Measurements from ENCODE around the gene ACAP3.
A peak's percentile ranks its signal among the peaks of the same experiment; 100 is the strongest.
"Not testable (repeated sequence)": the region's sequence is repeated elsewhere in the genome, so short reads cannot be mapped to it uniquely, and the experiment has no call there.

ACAP3 gene

DNA sequence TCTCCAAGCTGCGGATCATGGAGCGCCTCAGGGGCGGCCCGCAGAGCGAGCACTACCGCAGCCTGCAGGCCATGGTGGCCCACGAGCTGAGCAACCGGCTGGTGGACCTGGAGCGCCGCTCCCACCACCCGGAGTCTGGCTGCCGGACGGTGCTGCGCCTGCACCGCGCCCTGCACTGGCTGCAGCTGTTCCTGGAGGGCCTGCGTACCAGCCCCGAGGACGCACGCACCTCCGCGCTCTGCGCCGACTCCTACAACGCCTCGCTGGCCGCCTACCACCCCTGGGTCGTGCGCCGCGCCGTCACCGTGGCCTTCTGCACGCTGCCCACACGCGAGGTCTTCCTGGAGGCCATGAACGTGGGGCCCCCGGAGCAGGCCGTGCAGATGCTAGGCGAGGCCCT lies 19.6 kb upstream of the ACAP3 start:
- no peak overlapping the region for H3K27ac Mint-ChIP-seq

DNA sequence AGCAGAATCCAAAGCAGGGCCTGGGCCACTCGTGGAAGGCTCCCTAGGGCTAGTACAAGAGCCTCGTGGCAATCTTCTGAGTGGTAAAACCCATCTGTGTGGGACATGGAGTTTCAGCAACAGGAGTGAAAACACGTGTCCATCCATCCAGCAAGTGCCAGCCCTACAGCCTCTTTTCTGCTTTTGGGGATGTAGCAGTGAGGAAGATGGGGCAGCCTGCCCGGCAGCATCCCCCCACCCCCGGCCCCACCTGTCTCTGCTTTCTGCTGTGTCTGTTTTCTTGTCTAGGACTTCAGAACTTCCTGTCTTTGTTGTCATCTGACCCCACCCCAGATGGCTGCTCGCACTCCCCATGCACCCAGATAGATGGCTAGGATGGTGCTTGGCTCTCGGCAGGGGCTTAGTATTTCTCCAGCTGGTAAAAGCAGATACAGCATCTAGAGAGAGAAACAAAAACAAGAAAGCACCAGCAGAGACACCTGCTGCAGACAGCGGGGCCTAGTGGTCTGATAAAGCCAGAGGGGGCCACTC lies 18.4 kb upstream of the ACAP3 start:
- no peak overlapping the region for H3K27ac Mint-ChIP-seq
- peaks cover 20% of the 10 kb centered on the region for H3K4me1 Mint-ChIP-seq (ENCODE audit: low read depth)
- H3K36me3 Mint-ChIP-seq (ENCODE audit: low read depth), result peaks cover 5% of the 10 kb centered on the region
- peak overlapping the region; percentile 71 for H3K4me3 Mint-ChIP-seq
- H3K9me3 Mint-ChIP-seq, result peaks cover 3% of the 10 kb centered on the region
- no peaks in the 10 kb centered on the region for H3K27me3 Mint-ChIP-seq

More for the DNA sequence above, 19.6 kb upstream of the ACAP3 start:
- peaks cover 16% of the 10 kb centered on the region for H3K4me1 Mint-ChIP-seq (ENCODE audit: low read depth)
- no peaks in the 10 kb centered on the region for H3K27me3 Mint-ChIP-seq
- H3K4me3 Mint-ChIP-seq, result no peak overlapping the region
- H3K9me3 Mint-ChIP-seq, result peaks cover 3% of the 10 kb centered on the region
- H3K36me3 Mint-ChIP-seq (ENCODE audit: low read depth), result peaks cover 5% of the 10 kb centered on the region

DNA sequence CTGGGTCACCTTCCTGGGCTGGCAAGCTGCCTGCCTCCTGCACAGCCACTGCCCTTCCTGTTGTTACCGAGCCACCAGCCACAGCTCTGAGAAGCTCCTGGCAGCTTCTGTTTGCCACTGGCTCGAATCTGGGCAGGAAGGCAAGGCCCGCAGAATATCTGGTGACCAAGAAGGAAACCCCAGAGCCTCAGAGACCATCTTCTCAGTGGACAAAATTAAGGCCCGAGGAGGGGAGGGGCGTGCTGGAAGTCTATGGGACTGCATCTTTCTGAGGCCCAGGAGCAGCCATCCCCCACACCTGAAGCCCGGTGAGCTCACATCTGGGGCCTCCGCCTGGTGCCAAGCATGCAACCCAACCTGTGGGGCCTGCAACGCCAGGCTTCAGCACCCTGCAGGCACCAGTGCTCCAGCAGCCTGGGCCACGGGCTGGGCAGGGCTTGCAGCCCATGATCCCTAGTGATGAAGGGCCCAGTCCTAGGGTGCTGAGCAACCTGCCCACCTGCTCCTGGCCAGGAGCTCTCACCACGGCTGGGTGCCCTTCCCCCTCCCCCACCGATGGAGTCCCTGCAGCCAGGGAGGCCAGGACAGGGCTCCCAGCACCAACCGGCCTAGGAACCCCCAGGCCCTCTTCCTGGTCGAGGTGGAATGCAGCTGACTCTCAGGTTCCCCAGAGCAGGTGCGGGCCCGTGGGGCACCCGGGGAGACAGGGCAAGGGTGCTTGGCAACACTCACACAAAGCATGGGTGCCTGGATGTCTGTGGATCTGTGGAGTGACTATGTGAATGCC lies 17.8 kb upstream of the ACAP3 start:
- Mint-ChIP-seq H3K4me3 (peak overlapping the region; percentile 71), H3K27ac (no peak overlapping the region), H3K4me1 (ENCODE audit: low read depth) (peaks cover 20% of the 10 kb centered on the region), H3K36me3 (ENCODE audit: low read depth) (peaks cover 5% of the 10 kb centered on the region), H3K27me3 (no peaks in the 10 kb centered on the region), H3K9me3 (peaks cover 3% of the 10 kb centered on the region)

DNA sequence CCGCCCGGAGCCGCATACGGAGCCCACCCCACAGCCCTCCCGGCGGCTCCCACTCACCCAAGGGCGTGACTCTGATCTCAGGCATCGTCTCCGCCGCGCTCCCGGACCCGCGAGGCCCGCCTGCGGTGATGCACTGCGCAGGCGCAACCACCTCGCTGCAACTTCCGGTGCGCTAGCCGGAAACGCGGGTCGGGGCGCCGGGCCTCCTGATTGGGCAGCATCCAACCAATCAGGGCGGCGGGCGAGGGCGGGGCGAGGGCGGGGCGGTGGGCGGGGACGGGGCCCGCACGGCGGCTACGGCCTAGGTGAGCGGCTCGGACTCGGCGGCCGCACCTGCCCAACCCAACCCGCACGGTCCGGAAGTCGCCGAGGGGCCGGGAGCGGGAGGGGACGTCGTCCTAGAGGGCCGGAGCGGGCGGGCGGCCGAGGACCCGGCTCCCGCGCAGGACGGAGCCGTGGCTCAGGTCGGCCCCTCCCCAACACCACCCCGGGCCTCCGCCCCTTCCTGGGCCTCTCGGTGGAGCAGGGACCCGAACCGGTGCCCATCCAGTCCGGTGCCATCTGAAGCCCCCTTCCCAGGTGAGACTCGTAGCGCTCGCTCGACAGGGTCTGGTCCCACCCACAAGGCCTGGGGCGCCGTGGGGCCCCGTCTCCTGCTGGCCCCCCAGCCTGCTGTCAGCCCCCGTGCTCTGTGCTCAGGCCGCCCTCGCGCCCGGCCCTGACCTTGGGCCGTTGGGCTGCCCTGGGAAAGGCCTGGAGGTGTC lies 17.0 kb upstream of the ACAP3 start, which contains the start of the genes CPTP and INTS11:
Gene CPTP, plus strand, starts transcription at position 279 of the 764 bp plus-strand sequence. CDS start 2,109 bp downstream, outside the sequence.
Gene INTS11, minus strand, starts transcription at position 137 of the 764 bp plus-strand sequence. Its CDS starts 52 bp downstream, at position 85.
- H3K27ac Mint-ChIP-seq, result peak within 1 kb of the TSS; percentile 93
- H3K36me3 Mint-ChIP-seq (ENCODE audit: low read depth), result peaks cover 10% of the 10 kb centered on the region
- peaks cover under 1% of the 10 kb centered on the region for H3K9me3 Mint-ChIP-seq
- peaks cover 17% of the 10 kb centered on the region for H3K4me1 Mint-ChIP-seq (ENCODE audit: low read depth)
- no peaks in the 10 kb centered on the region for H3K27me3 Mint-ChIP-seq
- peak within 1 kb of the TSS; percentile 90 for H3K4me3 Mint-ChIP-seq

DNA sequence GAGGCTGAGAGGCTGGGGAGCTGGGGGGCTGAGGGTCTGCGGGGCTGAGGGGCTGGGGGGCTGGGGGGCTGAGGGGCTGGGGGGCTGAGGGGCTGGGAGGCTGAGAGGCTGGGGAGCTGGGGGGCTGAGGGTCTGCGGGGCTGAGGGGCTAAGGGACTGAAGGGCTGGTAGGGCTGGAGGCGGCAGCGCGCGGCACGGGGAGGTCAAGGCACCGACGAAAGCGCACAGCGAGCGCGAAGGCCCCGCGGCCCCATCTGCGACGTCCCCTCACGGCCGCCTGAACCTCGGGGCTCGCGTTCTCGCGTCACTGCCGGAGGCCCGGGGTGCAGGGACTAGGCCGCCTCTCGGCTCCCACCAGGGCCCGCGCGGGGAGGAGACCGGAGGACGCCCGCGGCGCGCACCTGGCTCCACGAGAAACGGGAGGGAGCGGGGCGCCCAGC lies 16.4 kb upstream of the ACAP3 start:
- Mint-ChIP-seq H3K36me3 (ENCODE audit: low read depth) (peaks cover 14% of the 10 kb centered on the region), H3K9me3 (no peaks in the 10 kb centered on the region), H3K4me1 (ENCODE audit: low read depth) (peaks cover 16% of the 10 kb centered on the region), H3K27ac (peak overlapping the region; percentile 87), H3K4me3 (peak overlapping the region; percentile 85), H3K27me3 (no peaks in the 10 kb centered on the region)

DNA sequence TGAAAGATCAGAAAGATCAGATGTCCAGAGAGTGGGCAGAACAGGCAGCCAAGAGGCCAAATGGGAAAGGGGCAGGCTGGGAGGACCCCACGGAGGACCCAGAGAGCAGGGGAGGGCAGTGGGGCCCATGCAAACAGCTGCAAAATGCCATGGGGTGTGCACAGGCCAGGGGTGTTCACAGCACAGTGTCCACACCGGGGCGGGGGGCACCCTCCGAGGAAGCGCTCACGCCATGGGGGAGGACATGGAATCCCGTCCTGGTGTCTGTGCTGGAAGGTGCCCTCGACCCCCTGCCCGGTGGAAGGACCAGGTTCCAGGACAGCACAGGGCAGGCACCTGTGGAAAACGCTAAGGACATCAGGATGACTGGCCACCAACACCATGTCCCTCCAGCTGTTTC lies 15.2 kb upstream of the ACAP3 start:
- peaks cover 14% of the 10 kb centered on the region for H3K36me3 Mint-ChIP-seq (ENCODE audit: low read depth)
- peak overlapping the region; percentile 93 for H3K27ac Mint-ChIP-seq
- H3K4me1 Mint-ChIP-seq (ENCODE audit: low read depth), result peaks cover 16% of the 10 kb centered on the region
- peak overlapping the region; percentile 90 for H3K4me3 Mint-ChIP-seq
- no peaks in the 10 kb centered on the region for H3K27me3 Mint-ChIP-seq
- no peaks in the 10 kb centered on the region for H3K9me3 Mint-ChIP-seq

DNA sequence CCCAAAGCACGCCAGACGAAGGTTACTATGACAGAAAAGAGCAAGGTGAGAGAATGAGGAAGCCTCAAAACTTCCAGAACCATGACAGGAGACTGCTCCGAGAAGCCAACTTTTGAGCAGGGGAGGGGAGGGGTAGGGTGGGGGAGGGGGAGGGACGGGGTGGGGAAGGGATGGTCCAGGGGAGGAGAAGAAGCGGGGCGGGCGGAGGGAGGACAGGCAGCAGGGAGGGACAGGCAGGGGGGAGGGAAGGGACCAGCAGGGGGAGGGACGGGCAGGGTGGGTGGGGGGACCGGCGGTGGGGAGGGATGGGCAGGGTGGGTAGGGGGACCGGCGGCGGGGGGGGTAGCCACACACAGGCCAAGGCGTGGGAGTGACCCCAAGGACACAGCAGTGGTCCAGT lies 14.7 kb upstream of the ACAP3 start:
- Mint-ChIP-seq H3K27ac (peak overlapping the region; percentile 49), H3K4me3 (peak overlapping the region; percentile 65), H3K36me3 (ENCODE audit: low read depth) (peaks cover 16% of the 10 kb centered on the region), H3K27me3 (no peaks in the 10 kb centered on the region), H3K9me3 (no peaks in the 10 kb centered on the region), H3K4me1 (ENCODE audit: low read depth) (peaks cover 16% of the 10 kb centered on the region)

DNA sequence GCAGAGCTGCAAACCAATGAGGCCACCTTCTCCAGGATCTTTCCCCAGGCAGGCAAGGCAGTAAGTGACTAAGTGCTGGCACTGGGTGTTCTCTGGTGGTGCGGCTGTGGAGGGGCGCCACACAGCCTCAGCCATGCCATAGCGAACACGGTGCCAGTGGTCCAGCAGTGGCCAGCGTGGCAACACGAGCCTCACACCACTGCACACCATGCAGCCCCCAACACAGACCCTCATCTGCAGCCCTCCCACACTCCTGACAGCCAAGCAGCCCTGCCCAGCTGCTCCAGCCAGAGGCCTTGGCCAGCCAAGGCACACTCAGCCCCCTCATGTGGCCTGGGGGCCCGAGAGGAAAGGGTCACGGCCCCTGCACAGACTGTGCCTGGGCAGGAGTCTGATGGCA lies 13.7 kb upstream of the ACAP3 start:
- Mint-ChIP-seq H3K36me3 (ENCODE audit: low read depth) (peaks cover 20% of the 10 kb centered on the region), H3K4me1 (ENCODE audit: low read depth) (peaks cover 16% of the 10 kb centered on the region), H3K27ac (no peak overlapping the region), H3K4me3 (no peak overlapping the region), H3K27me3 (no peaks in the 10 kb centered on the region), H3K9me3 (no peaks in the 10 kb centered on the region)

DNA sequence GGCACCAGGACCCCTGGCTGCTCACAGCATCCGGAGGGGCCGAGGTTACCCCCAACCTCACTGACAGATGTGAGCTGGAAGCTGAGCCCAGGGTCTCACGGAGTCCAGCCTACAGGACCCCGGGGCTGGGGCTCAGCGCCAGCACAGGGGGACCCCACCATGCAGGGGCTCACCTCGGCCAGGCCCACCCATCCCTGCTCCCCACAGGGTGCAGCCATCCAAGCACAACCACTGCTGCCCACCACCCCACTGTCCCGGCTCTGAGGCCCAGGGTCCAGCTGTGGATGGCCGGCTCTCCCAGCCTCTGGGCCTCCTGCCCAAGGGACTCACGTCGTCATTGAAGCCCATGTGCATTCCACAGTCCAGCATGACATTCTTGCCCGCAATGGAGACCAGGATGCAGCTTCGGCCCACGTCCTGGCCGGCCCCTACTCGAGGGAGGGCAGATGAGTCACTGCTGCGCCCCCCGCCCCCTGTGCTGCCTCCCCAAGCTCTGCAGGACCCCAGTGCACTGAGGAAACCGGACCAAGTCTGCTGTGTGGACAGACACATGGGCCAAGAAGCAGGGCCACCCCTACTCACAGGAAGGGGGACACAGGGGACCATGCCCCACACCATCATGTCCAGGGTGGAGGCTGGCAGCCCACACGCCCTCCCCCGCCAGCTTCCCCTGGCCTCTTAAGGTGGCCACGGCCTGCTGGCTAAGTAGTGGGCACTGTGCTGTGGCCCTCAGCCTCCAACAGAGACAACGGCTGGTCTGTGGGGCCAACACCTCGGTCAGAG lies 13.1 kb upstream of the ACAP3 start:
- Mint-ChIP-seq H3K9me3 (no peaks in the 10 kb centered on the region), H3K4me3 (no peak overlapping the region)

DNA sequence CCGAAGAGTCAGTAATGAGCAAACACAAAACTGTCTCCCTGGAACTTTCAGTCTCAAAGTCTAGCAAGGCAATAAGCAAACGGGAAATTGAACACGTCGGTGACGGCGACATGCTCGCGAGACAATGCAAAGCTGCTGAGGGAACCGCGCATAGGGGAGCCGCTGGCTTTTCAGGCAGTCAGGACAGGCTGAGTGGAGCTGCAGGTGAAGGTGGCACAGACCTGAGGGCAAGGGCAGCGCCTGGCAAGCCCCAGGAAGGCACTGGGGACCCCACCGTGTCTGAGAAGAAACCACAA lies 11.9 kb upstream of the ACAP3 start:
- H3K9me3 Mint-ChIP-seq, result no peaks in the 10 kb centered on the region
- H3K4me3 Mint-ChIP-seq, result no peak overlapping the region
- peaks cover 16% of the 10 kb centered on the region for H3K4me1 Mint-ChIP-seq (ENCODE audit: low read depth)
- H3K27me3 Mint-ChIP-seq, result no peaks in the 10 kb centered on the region
- peaks cover 28% of the 10 kb centered on the region for H3K36me3 Mint-ChIP-seq (ENCODE audit: low read depth)
- H3K27ac Mint-ChIP-seq, result no peak overlapping the region

More for the DNA sequence above, 13.1 kb upstream of the ACAP3 start:
- H3K27me3 Mint-ChIP-seq, result no peaks in the 10 kb centered on the region
- H3K36me3 Mint-ChIP-seq (ENCODE audit: low read depth), result peaks cover 21% of the 10 kb centered on the region
- H3K27ac Mint-ChIP-seq, result no peak overlapping the region
- H3K4me1 Mint-ChIP-seq (ENCODE audit: low read depth), result peaks cover 16% of the 10 kb centered on the region

DNA sequence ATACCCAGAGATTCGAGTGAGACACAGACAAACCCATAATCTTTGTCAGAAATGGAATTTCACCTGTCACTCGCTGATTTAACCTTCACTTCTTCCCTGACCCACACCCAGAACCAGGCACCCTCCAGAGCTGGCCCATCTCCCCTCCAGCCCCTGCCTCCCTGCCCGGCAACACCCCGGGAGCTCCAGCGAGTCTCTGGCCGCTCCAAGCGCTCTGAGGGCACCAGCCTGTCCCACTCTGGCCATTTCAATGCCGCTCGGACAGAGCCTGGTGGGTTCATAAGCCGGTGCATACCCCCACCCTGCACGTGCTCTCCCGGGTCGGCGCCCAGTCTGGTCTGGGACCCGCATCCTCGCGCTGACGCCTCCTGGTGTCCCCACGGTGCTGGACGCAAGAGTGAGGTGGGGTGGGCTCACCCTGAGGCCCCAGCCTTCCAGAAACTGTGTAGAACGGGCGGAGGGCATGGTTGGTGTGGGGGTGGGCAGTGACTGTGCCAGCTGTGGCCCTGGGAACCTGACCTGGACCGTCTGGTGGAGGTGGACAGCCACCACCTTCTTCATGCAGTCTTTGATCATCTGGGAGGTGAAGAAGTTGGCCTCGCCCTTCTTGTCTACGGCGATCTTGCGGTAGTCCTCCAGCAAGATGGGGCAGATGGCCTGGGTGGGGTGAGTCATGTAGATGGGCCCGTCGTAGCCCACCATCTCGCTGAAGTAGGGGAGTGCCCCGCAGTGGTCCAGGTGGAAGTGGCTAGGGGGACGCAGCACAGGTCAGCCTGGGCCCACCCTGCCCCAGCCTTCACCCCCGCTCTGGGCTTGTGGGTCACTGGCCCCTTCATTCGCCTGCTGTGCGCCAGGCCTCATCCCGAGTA lies 11.3 kb upstream of the ACAP3 start:
- Mint-ChIP-seq H3K36me3 (ENCODE audit: low read depth) (peaks cover 28% of the 10 kb centered on the region), H3K9me3 (no peaks in the 10 kb centered on the region), H3K27ac (no peak overlapping the region), H3K27me3 (no peaks in the 10 kb centered on the region), H3K4me1 (ENCODE audit: low read depth) (peaks cover 16% of the 10 kb centered on the region), H3K4me3 (no peak overlapping the region)

DNA sequence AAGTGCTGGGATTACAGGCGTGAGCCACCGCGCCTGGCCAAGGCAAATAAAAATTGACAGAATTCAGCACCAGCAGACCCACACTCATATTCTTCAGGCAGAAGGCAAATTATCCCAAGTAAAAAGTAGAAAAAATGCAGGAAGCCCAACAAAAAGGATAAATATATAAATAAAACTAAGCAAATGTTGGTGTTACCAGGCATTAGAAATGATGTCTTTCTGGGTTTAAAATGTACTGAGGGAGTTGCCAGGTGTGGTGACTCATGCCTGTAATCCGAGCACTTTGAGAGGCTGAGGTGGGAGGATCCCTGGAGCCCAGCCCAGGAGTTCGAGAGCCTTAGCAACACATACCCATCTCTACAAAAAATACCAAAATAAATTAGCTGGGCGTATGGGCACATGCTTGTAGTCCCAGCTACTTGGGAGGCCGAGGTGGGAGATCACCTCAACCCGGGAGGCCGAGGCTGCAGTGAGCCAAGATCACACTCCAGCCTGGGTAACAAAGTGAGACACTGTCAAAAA lies 10.5 kb upstream of the ACAP3 start:
- H3K9me3 Mint-ChIP-seq, result no peaks in the 10 kb centered on the region
- H3K4me3 Mint-ChIP-seq, result no peak overlapping the region
- H3K36me3 Mint-ChIP-seq (ENCODE audit: low read depth), result peaks cover 27% of the 10 kb centered on the region
- H3K27me3 Mint-ChIP-seq, result no peaks in the 10 kb centered on the region
- H3K27ac Mint-ChIP-seq, result no peak overlapping the region
- peaks cover 11% of the 10 kb centered on the region for H3K4me1 Mint-ChIP-seq (ENCODE audit: low read depth)

DNA sequence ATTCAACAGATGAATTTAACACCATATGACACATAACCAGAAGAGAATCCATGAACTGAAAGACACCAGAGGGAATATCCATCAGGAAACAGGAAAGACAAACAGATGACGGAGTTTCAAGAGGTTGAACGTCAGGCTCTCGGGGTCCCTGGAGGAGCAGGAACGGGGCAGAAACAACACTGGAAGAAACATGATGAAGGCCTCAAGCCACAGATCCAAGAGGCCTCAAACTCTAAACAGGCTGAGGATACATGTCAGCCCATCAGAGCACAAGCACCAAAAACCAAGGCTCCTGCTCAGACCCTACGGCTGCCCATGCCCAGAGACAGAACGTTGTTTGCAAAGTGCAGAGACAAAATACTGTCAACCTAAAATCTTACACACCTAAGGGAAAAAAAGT lies 9.7 kb upstream of the ACAP3 start:
- no peaks in the 10 kb centered on the region for H3K9me3 Mint-ChIP-seq
- H3K27me3 Mint-ChIP-seq, result no peaks in the 10 kb centered on the region
- peaks cover 5% of the 10 kb centered on the region for H3K4me1 Mint-ChIP-seq (ENCODE audit: low read depth)
- H3K4me3 Mint-ChIP-seq, result no peak overlapping the region
- H3K27ac Mint-ChIP-seq, result no peak overlapping the region
- H3K36me3 Mint-ChIP-seq (ENCODE audit: low read depth), result peaks cover 27% of the 10 kb centered on the region

DNA sequence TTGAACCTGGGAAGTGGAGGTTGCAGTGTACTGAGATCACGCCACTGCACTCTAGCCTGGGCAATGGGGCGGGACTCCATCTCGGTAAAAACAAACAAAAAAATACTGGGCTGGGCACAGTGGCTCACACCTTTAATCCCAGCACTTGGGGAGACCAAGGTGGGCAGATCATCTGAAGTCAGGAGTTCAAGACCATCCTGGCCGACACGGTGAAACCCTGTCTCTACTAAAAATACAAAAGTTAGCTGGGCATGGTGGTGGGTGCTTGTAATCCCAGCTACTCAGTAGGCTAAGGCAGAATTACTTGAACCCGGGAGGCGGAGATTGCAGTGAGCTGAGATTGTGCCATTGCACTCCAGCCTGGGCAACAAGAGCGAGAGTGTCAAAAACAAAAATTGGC lies 8.5 kb upstream of the ACAP3 start:
- not testable (repeated sequence) for H3K9me3 Mint-ChIP-seq; H3K4me1 Mint-ChIP-seq (ENCODE audit: low read depth); H3K4me3 Mint-ChIP-seq; H3K27ac Mint-ChIP-seq; H3K27me3 Mint-ChIP-seq
- H3K36me3 Mint-ChIP-seq (ENCODE audit: low read depth), result peaks cover 27% of the 10 kb centered on the region
